ENCODE results near the gene GOLGA3. TPM values are rescaled to one million over a fixed set of nuclear protein-coding genes. Genes with fewer than 3 reads are reported as not detected.
"Not testable (repeated sequence)": the region's sequence is repeated elsewhere in the genome, so short reads cannot be mapped to it uniquely, and the experiment has no call there.

GOLGA3 gene
- total and polyA plus RNA-seq, 9 of the 15 experiments (the other 6 are each of a cell fraction or from before 2014, with no cell fraction given) = 1.9 to 48.1 (median 18.4) TPM

- H3K36me3 ChIP-seq (ENCODE audit: control insufficient read depth, insufficient read depth, low read length) = peaks cover 40% of the 10 kb centered on the region; the same call in 2 of the 3 replicates
- no peak overlapping the region for H3K4me2 ChIP-seq (ENCODE audit: insufficient read depth, low read length)
- H3K4me3 ChIP-seq = no peak overlapping the region
- CTCF ChIA-PET (ENCODE audit: low intra/inter-chr PET ratio) = no interaction called here
- H4K20me1 ChIP-seq (replicated peaks; ENCODE audit: control insufficient read depth, insufficient read depth, low read length) = no peaks in the 10 kb centered on the region
- 90% methylated on average over 29 of the region's 30 CpGs for WGBS (ENCODE audit: insufficient coverage, low coverage, missing lambda C conversion rate)
- H2AFZ ChIP-seq (ENCODE audit: low read depth, low read length) = no peak overlapping the region
- no TSS peak for BruUV-seq (replicated peaks)
- no peaks in the 10 kb centered on the region for H3K79me2 ChIP-seq (ENCODE audit: control insufficient read depth, insufficient read depth, low read length)
- intact Hi-C loops (cut with micrococcal nuclease) (no loop called here), in situ Hi-C loops (cut with MboI) (no loop called here)
- no peaks in the 10 kb centered on the region for H3K9me1 ChIP-seq (ENCODE audit: control insufficient read depth, insufficient read depth, low read length)
- no peak for TF ChIP-seq TAF7 (tag; IDR thresholded peaks at IDR 0.05)
- TF ChIP-seq SNRNP70 (optimal IDR thresholded peaks at IDR 0.05; ENCODE audit: low read depth, low read length) = no peak
- no peak for TF ChIP-seq MNT (conservative IDR thresholded peaks at IDR 0.05)
- no peak overlapping the region for H3K27ac ChIP-seq (ENCODE audit: extremely low read depth, low read depth, low read length)
- peaks cover 0 to 3% of the 10 kb centered on the region in 2 experiments; a peak in 2 of 5 replicates for H3K4me1 ChIP-seq (replicated peaks in 1 of 2; ENCODE audit: control insufficient read depth in 2 of 2, insufficient read depth in 2 of 2, low read length in 2 of 2)
- FAIRE-seq (no peak), DNase-seq (ENCODE audit: extremely low read depth in 1 of 4, low spot score in 3 of 4) (no peak), ATAC-seq (no peak)
- no peaks in the 10 kb centered on the region for H3K9me3 ChIP-seq (replicated peaks; ENCODE audit: control insufficient read depth, insufficient read depth, low read depth, low read length)
- no peak overlapping the region for H3K9ac ChIP-seq (ENCODE audit: insufficient read depth in 1 of 2, low read depth in 2 of 2, low read length in 2 of 2)
- H3K27me3 ChIP-seq (ENCODE audit: control insufficient read depth in 2 of 2, insufficient read depth in 2 of 2, low read length in 2 of 2) = no peaks in the 10 kb centered on the region
- POLR2A ChIA-PET = no interaction called here
Measured at GRCh38 chr12:132847363-132848356, 19.0 kb upstream of the GOLGA3 start.

GRCh38 chr12:132844681-132845080 is 16.0 kb upstream of the GOLGA3 start:
- in situ Hi-C loops (cut with MboI); ATAC-seq; H3K9me1 ChIP-seq (ENCODE audit: control insufficient read depth, insufficient read depth, low read length); H2AFZ ChIP-seq (ENCODE audit: low read depth, low read length); H3K4me3 ChIP-seq; H3K27me3 ChIP-seq (ENCODE audit: control insufficient read depth in 2 of 2, insufficient read depth in 2 of 2, low read length in 2 of 2); H3K4me1 ChIP-seq (replicated peaks in 1 of 2; ENCODE audit: control insufficient read depth in 2 of 2, insufficient read depth in 2 of 2, low read length in 2 of 2); H3K9ac ChIP-seq (ENCODE audit: insufficient read depth in 1 of 2, low read depth in 2 of 2, low read length in 2 of 2); H3K4me2 ChIP-seq (ENCODE audit: insufficient read depth, low read length); H3K27ac ChIP-seq (ENCODE audit: extremely low read depth, low read depth, low read length); intact Hi-C loops (cut with micrococcal nuclease); FAIRE-seq; BruUV-seq (replicated peaks); DNase-seq (ENCODE audit: extremely low read depth in 1 of 4, low spot score in 3 of 4); H3K9me3 ChIP-seq (replicated peaks; ENCODE audit: control insufficient read depth, insufficient read depth, low read depth, low read length); H4K20me1 ChIP-seq (replicated peaks; ENCODE audit: control insufficient read depth, insufficient read depth, low read length); CTCF ChIA-PET (ENCODE audit: low intra/inter-chr PET ratio); H3K79me2 ChIP-seq (ENCODE audit: control insufficient read depth, insufficient read depth, low read length); POLR2A ChIA-PET: not testable (repeated sequence)
- WGBS (ENCODE audit: insufficient coverage, low coverage, missing lambda C conversion rate) = 98% methylated on average over 9 of the region's 11 CpGs
- H3K36me3 ChIP-seq (ENCODE audit: control insufficient read depth, insufficient read depth, low read length) = peaks cover 37% of the 10 kb centered on the region; the same call in 2 of the 3 replicates
